HCT116 (cell line): ENCODE results near the gene YLPM1.

Experiments used
- EZH2 ChIP-seq: fragments of 200-600 bp; sonication (generic); IDR thresholded peaks from 2 replicates; pipeline ENCODE4 v1.6.1; 2017; ENCODE audit warnings: antibody characterized with exemption, mixed run types
- EZH2phosphoT487 ChIP-seq: fragments of 200-600 bp; IDR thresholded peaks from 2 replicates; pipeline ENCODE4 v1.6.1; 2018; ENCODE audit warnings: antibody characterized with exemption, borderline replicate concordance
- JUND ChIP-seq: IDR thresholded peaks from 2 replicates; pipeline ENCODE4 v1.6.1; 2012
- POLR2A ChIP-seq: IDR thresholded peaks from 2 replicates; pipeline ENCODE4 v1.7.0; 2011; ENCODE audit warnings: borderline replicate concordance; ENCODE audit not compliant: insufficient read depth, insufficient read length; ENCODE audit errors: extremely low read depth
- POLR2AphosphoS5 ChIP-seq: IDR thresholded peaks from 2 replicates; pipeline ENCODE4 v1.6.1; 2011; ENCODE audit warnings: mild to moderate bottlenecking, low read depth, low read length, moderate library complexity
- RAD21 ChIP-seq: IDR thresholded peaks from 2 replicates; pipeline ENCODE4 v1.6.1; 2012; ENCODE audit warnings: low read depth, mild to moderate bottlenecking
- SP1 ChIP-seq: IDR thresholded peaks from 2 replicates; pipeline ENCODE4 v1.6.1; 2012; ENCODE audit warnings: low read depth
- ZNF274 ChIP-seq: fragments of 200-500 bp; sonication (Bioruptor generic); IDR thresholded peaks from 2 replicates; pipeline ENCODE4 v1.6.1; 2014; ENCODE audit warnings: mild to moderate bottlenecking, low read depth, low read length, inconsistent platforms
- TF ChIP-seq, protein P1 (sequence below), 3 experiments: fragments of 200-600 bp in 1 of 3; sonication (generic) in 1 of 3; IDR thresholded peaks in 2 of 3; conservative IDR thresholded peaks in 1 of 3; 2 replicates each; pipeline ENCODE4 v1.5.1; 2012 to 2017; ENCODE audit warnings: low read depth in 2 of 3, low read length in 2 of 3, antibody characterized with exemption in 1 of 3, borderline replicate concordance in 1 of 3, control low read depth in 1 of 3, mild to moderate bottlenecking in 1 of 3, mixed read lengths in 1 of 3, mixed run types in 1 of 3, moderate library complexity in 1 of 3; ENCODE audit not compliant: insufficient read depth in 1 of 3
- TF ChIP-seq, protein P2 (sequence below): IDR thresholded peaks from 2 replicates; pipeline ENCODE4 v1.6.1; 2012
- TF ChIP-seq, protein P3 (sequence below): IDR thresholded peaks from 2 replicates; pipeline ENCODE4 v1.6.1; 2012; ENCODE audit warnings: low read depth

DNA sequence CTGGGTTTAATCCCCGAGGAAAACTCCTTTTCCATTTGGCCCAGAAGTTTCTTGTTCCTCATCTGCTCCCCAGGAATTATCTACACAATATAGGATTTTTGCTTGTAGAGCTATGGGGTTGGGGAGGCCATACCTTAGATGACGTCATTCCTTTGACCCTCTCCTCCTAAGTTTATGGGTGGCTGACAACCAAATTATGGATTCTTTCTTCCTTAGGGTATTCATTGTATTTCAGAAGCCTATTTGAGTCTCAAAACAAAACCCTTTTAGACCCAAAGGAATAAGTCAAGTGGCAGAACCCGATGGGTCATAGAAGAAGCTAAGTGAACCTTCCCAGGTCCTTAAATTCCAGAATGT is 98.6 kb downstream of the YLPM1 start:
- TF ChIP-seq POLR2A, result no peak
- TF ChIP-seq, protein P1, sequence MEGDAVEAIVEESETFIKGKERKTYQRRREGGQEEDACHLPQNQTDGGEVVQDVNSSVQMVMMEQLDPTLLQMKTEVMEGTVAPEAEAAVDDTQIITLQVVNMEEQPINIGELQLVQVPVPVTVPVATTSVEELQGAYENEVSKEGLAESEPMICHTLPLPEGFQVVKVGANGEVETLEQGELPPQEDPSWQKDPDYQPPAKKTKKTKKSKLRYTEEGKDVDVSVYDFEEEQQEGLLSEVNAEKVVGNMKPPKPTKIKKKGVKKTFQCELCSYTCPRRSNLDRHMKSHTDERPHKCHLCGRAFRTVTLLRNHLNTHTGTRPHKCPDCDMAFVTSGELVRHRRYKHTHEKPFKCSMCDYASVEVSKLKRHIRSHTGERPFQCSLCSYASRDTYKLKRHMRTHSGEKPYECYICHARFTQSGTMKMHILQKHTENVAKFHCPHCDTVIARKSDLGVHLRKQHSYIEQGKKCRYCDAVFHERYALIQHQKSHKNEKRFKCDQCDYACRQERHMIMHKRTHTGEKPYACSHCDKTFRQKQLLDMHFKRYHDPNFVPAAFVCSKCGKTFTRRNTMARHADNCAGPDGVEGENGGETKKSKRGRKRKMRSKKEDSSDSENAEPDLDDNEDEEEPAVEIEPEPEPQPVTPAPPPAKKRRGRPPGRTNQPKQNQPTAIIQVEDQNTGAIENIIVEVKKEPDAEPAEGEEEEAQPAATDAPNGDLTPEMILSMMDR (IDR thresholded peaks at IDR 0.05 in 2 of 3, conservative IDR thresholded peaks at IDR 0.05 in 1 of 3; ENCODE audit: borderline replicate concordance in 1 of 3, insufficient read depth in 1 of 3, low read depth in 2 of 3, low read length in 2 of 3), result no peak
- TF ChIP-seq, protein P2, sequence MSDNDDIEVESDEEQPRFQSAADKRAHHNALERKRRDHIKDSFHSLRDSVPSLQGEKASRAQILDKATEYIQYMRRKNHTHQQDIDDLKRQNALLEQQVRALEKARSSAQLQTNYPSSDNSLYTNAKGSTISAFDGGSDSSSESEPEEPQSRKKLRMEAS, result no peak
- no peak for TF ChIP-seq EZH2
- no peak for TF ChIP-seq POLR2AphosphoS5
- no peak for TF ChIP-seq SP1
- TF ChIP-seq, protein P3, sequence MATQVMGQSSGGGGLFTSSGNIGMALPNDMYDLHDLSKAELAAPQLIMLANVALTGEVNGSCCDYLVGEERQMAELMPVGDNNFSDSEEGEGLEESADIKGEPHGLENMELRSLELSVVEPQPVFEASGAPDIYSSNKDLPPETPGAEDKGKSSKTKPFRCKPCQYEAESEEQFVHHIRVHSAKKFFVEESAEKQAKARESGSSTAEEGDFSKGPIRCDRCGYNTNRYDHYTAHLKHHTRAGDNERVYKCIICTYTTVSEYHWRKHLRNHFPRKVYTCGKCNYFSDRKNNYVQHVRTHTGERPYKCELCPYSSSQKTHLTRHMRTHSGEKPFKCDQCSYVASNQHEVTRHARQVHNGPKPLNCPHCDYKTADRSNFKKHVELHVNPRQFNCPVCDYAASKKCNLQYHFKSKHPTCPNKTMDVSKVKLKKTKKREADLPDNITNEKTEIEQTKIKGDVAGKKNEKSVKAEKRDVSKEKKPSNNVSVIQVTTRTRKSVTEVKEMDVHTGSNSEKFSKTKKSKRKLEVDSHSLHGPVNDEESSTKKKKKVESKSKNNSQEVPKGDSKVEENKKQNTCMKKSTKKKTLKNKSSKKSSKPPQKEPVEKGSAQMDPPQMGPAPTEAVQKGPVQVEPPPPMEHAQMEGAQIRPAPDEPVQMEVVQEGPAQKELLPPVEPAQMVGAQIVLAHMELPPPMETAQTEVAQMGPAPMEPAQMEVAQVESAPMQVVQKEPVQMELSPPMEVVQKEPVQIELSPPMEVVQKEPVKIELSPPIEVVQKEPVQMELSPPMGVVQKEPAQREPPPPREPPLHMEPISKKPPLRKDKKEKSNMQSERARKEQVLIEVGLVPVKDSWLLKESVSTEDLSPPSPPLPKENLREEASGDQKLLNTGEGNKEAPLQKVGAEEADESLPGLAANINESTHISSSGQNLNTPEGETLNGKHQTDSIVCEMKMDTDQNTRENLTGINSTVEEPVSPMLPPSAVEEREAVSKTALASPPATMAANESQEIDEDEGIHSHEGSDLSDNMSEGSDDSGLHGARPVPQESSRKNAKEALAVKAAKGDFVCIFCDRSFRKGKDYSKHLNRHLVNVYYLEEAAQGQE, result no peak
- TF ChIP-seq EZH2phosphoT487, result no peak
- TF ChIP-seq RAD21, result no peak
- no peak for TF ChIP-seq ZNF274
- TF ChIP-seq JUND, result no peak
